Motor neuron (in vitro differentiated cells): ENCODE measurements around the gene DST. TPM values are rescaled to one million over a fixed set of nuclear protein-coding genes. Genes with fewer than 3 reads are reported as not detected.
A peak's percentile ranks its signal among the peaks of the same experiment; 100 is the strongest.
"Not testable (repeated sequence)": the region's sequence is repeated elsewhere in the genome, so short reads cannot be mapped to it uniquely, and the experiment has no call there.

Experiments
- ATAC-seq, 8 experiments: fragments of 200-7000 bp; cut with Tn5 transposase; replicated peaks in 6 of 8; 2 replicates each; pipeline ENCODE4 v1.8.0; 2021; ENCODE audit warnings: mild to moderate bottlenecking in 8 of 8, moderate library complexity in 8 of 8
- H3K27ac ChIP-seq, 2 donors: fragments of 250-450 bp; sonication (Bioruptor Pico); 2 replicates each; pipeline ENCODE4 v1.9.0; 2021; ENCODE audit warnings: antibody characterized with exemption in 2 of 2, mild to moderate bottlenecking in 2 of 2, moderate library complexity in 1 of 2
- H3K4me1 ChIP-seq, 2 donors: fragments of 250-450 bp; sonication (Bioruptor Pico); replicated peaks in 1 of 2; 2 replicates each; pipeline ENCODE4 v1.6.1; 2021; ENCODE audit warnings: antibody characterized with exemption in 2 of 2, mild to moderate bottlenecking in 2 of 2, moderate library complexity in 1 of 2
- H3K4me3 ChIP-seq, 5 donors: fragments of 250-450 bp; sonication (Bioruptor Pico); 2 replicates each; pipeline ENCODE4 v1.9.0; 2021; ENCODE audit warnings: antibody characterized with exemption in 5 of 5, mild to moderate bottlenecking in 5 of 5, moderate library complexity in 4 of 5
- WGBS, 10 experiments: fragments of 450-650 bp; shearing (Covaris generic); methylation state at CpG; one replicate each; pipeline ENCODE4 v1.0.0; 2022; 5-methylcytosine and 5-hydroxymethylcytosine counted together
- in situ Hi-C, 9 experiments: fragments of 400-800 bp; cut with MboI; loops; one replicate each; pipeline ENCODE4 v1.15.0; 2021; ENCODE audit warnings: low sequenced_read_pairs in 9 of 9, low pct_unique_long_range_greater_than_20kb in 2 of 9; ENCODE audit not compliant: unreplicated experiment in 9 of 9
- total RNA-seq, 8 experiments: library from RNA; unstranded; fragments of 300-600 nt; gene quantifications; 2 replicates each; pipeline versions ENCODE4 v1.2.3 to v1.2.4, GENCODE V29; 2022

The DST gene
- total RNA-seq, 8 experiments from 2014 or later, result 102 to 461 (median 260) TPM

- no peak for ATAC-seq
- 60 to 100% (median 96%) methylated on average over 1 to 2 of the region's 2 CpGs; no CpG with 5 or more reads in 2 of the 10 experiments for WGBS, 10 experiments
- Histone ChIP-seq H3K4me3 (no peak overlapping the region), H3K27ac (no peak overlapping the region), H3K4me1 (peaks cover 0 to 21% of the 10 kb centered on the region in 2 donors)
- in situ Hi-C loops, result no loop called here
Measured at GRCh38 chr6:56511591-56511990, 131.1 kb downstream of the DST start.

DNA sequence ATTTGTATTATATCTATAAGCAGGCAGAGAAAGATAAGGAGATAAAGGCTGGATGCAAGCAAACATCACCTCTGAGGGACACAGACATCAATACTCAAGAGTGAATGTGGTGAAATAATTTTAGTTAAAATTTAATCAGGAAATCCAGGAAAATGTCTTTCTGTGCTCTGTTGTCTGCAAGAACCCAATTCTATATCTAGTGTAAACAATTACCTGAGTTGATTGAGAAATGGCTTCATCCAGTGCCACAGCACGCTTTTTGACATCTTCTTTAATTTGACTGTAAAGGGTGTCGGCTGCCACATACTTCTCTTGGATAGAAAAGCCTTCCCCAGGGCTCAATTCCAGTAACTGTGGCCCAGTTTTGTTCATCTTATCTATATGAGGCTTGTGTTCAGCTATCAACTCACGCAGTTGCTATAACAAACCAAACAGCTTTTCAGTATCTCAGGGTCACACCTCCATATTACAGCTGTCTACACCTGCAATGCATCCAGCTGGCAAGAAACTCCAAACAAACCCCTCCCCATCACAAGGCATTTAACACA is 131.6 kb downstream of the DST start:
- Histone ChIP-seq H3K4me1 (peaks cover 0 to 16% of the 10 kb centered on the region in 2 donors), H3K27ac (no peak overlapping the region), H3K4me3 (no peak overlapping the region)
- in situ Hi-C loops, result no loop called here
- WGBS, 10 experiments, result 44 to 100% (median 90%) methylated on average over 1 to 3 of the region's 3 CpGs; no CpG with 5 or more reads in 3 of the 10 experiments
- peak in 2 of 8 experiments; percentile 63 for ATAC-seq

DNA sequence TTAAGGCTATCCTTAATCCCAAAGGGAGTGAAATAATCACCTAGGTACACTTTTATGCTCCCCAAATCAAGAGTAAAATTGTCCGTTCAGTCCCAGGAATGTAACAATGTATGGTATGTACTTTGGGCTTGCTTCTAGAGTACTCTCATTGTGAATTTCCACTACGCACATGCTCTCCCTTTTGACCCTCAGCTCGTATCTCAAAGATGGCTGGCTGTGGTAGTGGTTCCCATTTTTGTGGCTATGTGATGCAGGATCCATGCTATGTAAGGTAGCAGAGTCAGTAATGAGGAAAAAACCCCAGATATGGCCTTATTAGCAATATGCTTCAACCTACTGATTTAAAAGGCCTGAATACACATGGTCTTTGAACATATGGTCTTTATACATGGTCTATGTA is 133.7 kb downstream of the DST start:
- in situ Hi-C loops, result no loop called here
- no peak overlapping the region for H3K27ac ChIP-seq
- H3K4me3 ChIP-seq, result no peak overlapping the region
- H3K4me1 ChIP-seq, result no peaks in the 10 kb centered on the region
- ATAC-seq, result no peak
- 86 to 100% (median 100%) methylated on average over 1 to 3 of the region's 3 CpGs; no CpG with 5 or more reads in 2 of the 10 experiments for WGBS, 10 experiments

GRCh38 chr6:56507517-56507916 is 135.2 kb downstream of the DST start:
- no peaks in the 10 kb centered on the region for H3K4me1 ChIP-seq
- peak in 3 of 8 experiments; percentile 80 to 84 (median 81) for ATAC-seq
- no peak overlapping the region for H3K27ac ChIP-seq
- H3K4me3 ChIP-seq, result no peak overlapping the region
- 0 to 100% (median 88%) methylated on average over 1 to 4 of the region's 4 CpGs for WGBS, 10 experiments
- in situ Hi-C loops, result no loop called here

DNA sequence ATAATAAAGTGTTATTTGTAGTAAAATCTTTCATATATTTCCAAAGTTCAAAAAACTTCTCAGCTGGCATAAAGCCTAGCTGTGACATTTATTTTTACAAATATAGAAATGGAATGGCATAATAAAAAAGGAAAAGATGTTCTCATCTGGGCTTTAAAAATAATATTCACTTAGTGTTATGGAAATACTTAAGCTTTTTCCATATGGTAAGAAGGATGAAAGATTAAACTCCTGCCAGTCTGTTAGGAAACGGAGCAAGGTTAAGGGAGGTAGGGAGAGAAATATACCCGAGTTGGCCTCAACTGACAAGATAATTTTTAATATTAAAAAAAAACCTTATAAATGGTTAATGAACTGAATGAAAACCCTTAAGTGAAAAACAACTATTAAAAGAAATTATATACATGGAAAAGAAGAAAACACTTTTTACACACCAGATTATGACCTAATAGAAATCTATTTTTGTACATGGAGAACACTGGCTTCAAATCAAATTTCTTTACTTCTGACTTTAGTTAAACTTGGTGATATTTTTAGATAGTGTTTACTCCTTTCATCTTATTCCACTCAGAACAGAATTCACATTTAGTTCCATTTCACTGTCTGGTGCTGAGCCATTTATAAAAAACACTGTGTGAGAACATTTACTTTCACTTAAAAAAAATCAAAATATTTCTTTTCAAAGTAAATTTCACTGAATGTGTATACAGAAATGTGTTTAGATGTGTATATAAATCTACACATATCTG is 137.0 kb downstream of the DST start:
- WGBS, 10 experiments, result 10 to 100% (median 58%) methylated on average over 1 to 2 of the region's 2 CpGs
- Histone ChIP-seq H3K4me1 (no peaks in the 10 kb centered on the region), H3K27ac (no peak overlapping the region), H3K4me3 (no peak overlapping the region)
- ATAC-seq, result no peak
- in situ Hi-C loops, result no loop called here

DNA sequence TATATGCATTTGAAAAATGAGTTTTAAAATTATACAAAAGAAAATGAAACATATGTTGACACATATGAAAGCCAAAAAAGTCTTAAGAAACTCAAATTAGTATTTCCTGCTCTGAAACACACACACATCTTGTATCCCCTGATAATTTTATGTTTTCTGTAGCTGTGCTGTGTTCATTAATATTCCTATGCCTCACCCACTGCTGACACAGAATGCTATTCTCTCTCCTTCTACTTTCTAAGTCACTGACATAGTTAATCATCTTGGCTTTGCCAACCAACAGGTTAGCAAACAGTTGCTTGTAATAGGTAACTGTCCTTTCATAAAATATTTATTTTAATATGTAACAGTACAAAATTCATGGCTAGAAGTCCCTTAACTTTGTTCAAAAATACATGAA is 140.7 kb downstream of the DST start:
- H3K27ac ChIP-seq, result no peak overlapping the region
- ATAC-seq, result peak in 2 of 8 experiments; percentile 43 to 52
- in situ Hi-C loops, result no loop called here
- no peaks in the 10 kb centered on the region for H3K4me1 ChIP-seq
- no peak overlapping the region for H3K4me3 ChIP-seq

DNA sequence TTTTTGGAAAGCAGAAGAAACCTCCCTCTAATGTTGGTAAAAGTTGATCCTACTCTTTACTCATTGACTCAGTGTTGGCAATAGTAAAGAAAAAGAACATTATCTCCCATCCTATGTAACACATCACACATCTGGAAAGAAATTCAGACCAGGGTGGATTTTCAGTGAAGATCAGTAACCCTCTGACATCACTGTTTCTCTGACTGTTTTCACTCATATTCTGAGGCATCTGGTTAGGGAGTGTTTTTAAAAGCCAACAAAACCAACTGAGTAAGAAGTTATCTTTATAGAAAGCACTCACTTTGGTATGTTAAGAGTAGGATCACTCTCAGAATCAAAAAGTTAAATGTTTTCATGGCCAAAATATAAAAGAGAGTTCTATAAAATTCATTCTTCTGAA is 143.6 kb downstream of the DST start:
- in situ Hi-C loops, result loop anchor here in 1 of 9 experiments (25.0 kb wide), 1 partner anchor 113 kb away; no protein-coding TSS in a partner anchor
- Histone ChIP-seq H3K27ac (no peak overlapping the region), H3K4me3 (no peak overlapping the region), H3K4me1 (no peaks in the 10 kb centered on the region)
- ATAC-seq, result peak in 1 of 8 experiments; percentile 16

DNA sequence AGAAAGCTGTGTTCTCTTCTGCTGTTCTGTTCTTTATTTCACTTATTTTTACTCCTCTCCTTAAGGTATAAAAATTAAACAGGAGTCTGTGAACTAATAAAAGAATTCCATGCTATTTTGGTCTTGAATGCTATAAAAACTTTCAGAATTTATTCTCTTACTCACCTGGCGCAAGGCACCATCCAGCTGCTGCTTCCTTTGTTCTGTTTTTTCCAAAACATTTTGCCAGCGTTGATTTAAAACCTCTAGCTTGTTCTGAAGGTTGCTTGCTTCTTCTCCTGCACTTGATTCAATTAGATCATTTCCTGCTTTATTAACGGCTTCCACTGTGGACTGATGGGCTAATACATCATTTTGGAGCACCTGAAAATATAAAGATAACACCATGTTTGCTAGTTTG is 145.0 kb downstream of the DST start:
- WGBS, 10 experiments, result 56 to 100% (median 92%) methylated on average over 1 to 3 of the region's 3 CpGs
- H3K4me3 ChIP-seq, result no peak overlapping the region
- in situ Hi-C loops, result loop anchor here in 1 of 9 experiments (25.0 kb wide), 1 partner anchor 115 kb away; no protein-coding TSS in a partner anchor
- no peak overlapping the region for H3K27ac ChIP-seq
- no peaks in the 10 kb centered on the region for H3K4me1 ChIP-seq
- ATAC-seq, result no peak

DNA sequence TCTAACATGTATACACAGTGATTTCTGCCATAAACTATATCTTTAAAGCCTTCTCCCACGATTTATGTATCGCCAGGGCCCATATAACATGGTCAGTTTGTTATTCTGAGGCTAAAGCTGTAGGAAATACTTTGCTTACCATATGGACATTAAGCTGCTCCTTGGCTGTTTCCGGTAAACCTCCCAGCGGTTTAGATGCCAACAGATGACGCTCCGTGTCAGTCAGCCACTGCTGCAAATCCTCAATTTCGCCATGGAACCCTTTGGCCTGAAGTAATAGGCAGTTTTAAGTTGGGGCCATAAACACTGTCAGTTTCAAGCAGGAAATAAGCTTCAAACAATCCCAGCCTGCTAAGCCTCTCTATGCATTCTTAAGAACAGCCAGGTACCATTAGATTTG is 145.4 kb downstream of the DST start:
- ATAC-seq, result no peak
- WGBS, 10 experiments, result 89 to 100% (median 98%) methylated on average over 2 to 7 of the region's 7 CpGs; no CpG with 5 or more reads in 1 of the 10 experiments

GRCh38 chr6:56496650-56497049 is 146.0 kb downstream of the DST start:
- not testable (repeated sequence) for ATAC-seq, H3K4me3 ChIP-seq, H3K27ac ChIP-seq, H3K4me1 ChIP-seq
- WGBS, 10 experiments, result no CpG with 5 or more reads among the region's 1 CpG
- in situ Hi-C loops, result loop anchor here in 1 of 9 experiments (25.0 kb wide), 1 partner anchor 116 kb away; no protein-coding TSS in a partner anchor

More for the DNA sequence above, 145.4 kb downstream of the DST start:
- peaks cover 0 to 4% of the 10 kb centered on the region in 2 donors for H3K4me1 ChIP-seq
- no peak overlapping the region for H3K4me3 ChIP-seq
- in situ Hi-C loops, result loop anchor here in 1 of 9 experiments (25.0 kb wide), 1 partner anchor 115 kb away; no protein-coding TSS in a partner anchor
- no peak overlapping the region for H3K27ac ChIP-seq

- H3K4me3 ChIP-seq, result no peak overlapping the region
- no peak overlapping the region for H3K27ac ChIP-seq
- peaks cover 11 to 20% of the 10 kb centered on the region in 2 donors for H3K4me1 ChIP-seq
- in situ Hi-C loops, result loop anchor here in 1 of 9 experiments (25.0 kb wide), 1 partner anchor 117 kb away; no protein-coding TSS in a partner anchor
- no peak for ATAC-seq
- WGBS, 10 experiments, result 79 to 100% (median 100%) methylated on average over 1 to 3 of the region's 3 CpGs; no CpG with 5 or more reads in 1 of the 10 experiments
Measured at GRCh38 chr6:56495654-56496053, 147.0 kb downstream of the DST start.

- in situ Hi-C loops, result loop anchor here in 1 of 9 experiments (25.0 kb wide), 1 partner anchor 121 kb away; no protein-coding TSS in a partner anchor
- Histone ChIP-seq H3K4me1 (peaks cover 11 to 22% of the 10 kb centered on the region in 2 donors), H3K4me3 (no peak overlapping the region), H3K27ac (peak overlapping the region in 1 of 2 donors; percentile 32)
- ATAC-seq, result peak in 7 of 8 experiments; percentile 17 to 75 (median 53)
- WGBS, 10 experiments, result 67 to 100% (median 87%) methylated on average over 1 to 4 of the region's 4 CpGs
Measured at GRCh38 chr6:56491606-56492328, 150.9 kb downstream of the DST start.

DNA sequence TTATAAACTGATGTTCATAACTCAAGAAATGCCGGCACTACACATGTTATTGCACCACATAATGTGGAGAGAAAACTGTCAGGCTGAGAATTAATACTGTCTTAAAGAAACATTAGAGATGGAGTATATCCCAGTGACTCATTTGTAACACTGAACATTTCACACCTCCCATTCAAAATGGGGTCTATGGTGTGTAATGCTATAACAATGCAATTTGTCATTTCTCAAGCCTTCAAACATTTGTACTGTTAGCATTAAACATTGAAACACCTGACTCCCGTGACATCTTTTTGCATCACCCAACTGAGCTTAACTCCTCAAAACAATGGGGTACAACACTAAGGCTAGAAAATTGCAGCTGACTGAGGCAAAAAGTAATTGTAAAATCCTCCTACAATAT is 151.7 kb downstream of the DST start:
- ATAC-seq, result peak in 7 of 8 experiments; percentile 41 to 93 (median 86)
- WGBS, 10 experiments, result 0 to 100% (median 79%) methylated on average over 1 to 2 of the region's 2 CpGs
- H3K4me3 ChIP-seq, result no peak overlapping the region
- H3K4me1 ChIP-seq, result peaks cover 11 to 22% of the 10 kb centered on the region in 2 donors
- in situ Hi-C loops, result loop anchor here in 1 of 9 experiments (25.0 kb wide), 1 partner anchor 121 kb away; no protein-coding TSS in a partner anchor
- no peak overlapping the region for H3K27ac ChIP-seq
